Spleen (tissue), 11 donors: ENCODE data around the gene STAMBP. TPM values are rescaled to one million over a fixed set of nuclear protein-coding genes. Genes with fewer than 3 reads are reported as not detected.
A peak's percentile ranks its signal among the peaks of the same experiment; 100 is the strongest.

ENCODE experiments used
- DNase-seq: peaks from one replicate; pipeline ENCODE4 v3.0.0-alpha.2; 2020
- H3K27ac ChIP-seq, 8 donors: fragments of 200-600 bp; sonication (generic) in 7 of 8; 1 replicate in 4 of 8; 2 replicates in 4 of 8; pipeline versions ENCODE4 v1.5.0 to v1.8.0; 2016 to 2021; ENCODE audit warnings: inconsistent platforms in 4 of 8, mild to moderate bottlenecking in 4 of 8, moderate library complexity in 1 of 8
- H3K27me3 ChIP-seq, 7 donors: fragments of 200-600 bp; sonication (generic) in 6 of 7; replicated peaks in 1 of 7; 1 replicate in 4 of 7; 2 replicates in 3 of 7; pipeline versions ENCODE4 v1.5.0 to v1.8.0; 2016 to 2021; ENCODE audit warnings: inconsistent platforms in 3 of 7, mild to moderate bottlenecking in 1 of 7
- H3K36me3 ChIP-seq, 6 donors: fragments of 200-600 bp; sonication (generic) in 5 of 6; 1 replicate in 4 of 6; 2 replicates in 2 of 6; pipeline versions ENCODE4 v1.5.0 to v1.8.0; 2016 to 2021; ENCODE audit warnings: inconsistent platforms in 2 of 6
- H3K4me1 ChIP-seq, 6 donors: fragments of 200-600 bp; sonication (generic) in 5 of 6; 1 replicate in 3 of 6; 2 replicates in 3 of 6; pipeline versions ENCODE4 v1.5.0 to v1.8.0; 2016 to 2021; ENCODE audit warnings: inconsistent platforms in 3 of 6
- H3K4me3 ChIP-seq, 8 donors: fragments of 200-600 bp; sonication (generic) in 7 of 8; 1 replicate in 4 of 8; 2 replicates in 4 of 8; pipeline versions ENCODE4 v1.5.0 to v1.8.0; 2016 to 2021; ENCODE audit warnings: inconsistent platforms in 4 of 8, mild to moderate bottlenecking in 4 of 8, moderate library complexity in 2 of 8
- H3K9me3 ChIP-seq, 8 donors: fragments of 200-600 bp; sonication (generic) in 7 of 8; 1 replicate in 4 of 8; 2 replicates in 4 of 8; pipeline versions ENCODE4 v1.5.0 to v1.8.0; 2016 to 2021; ENCODE audit warnings: inconsistent platforms in 4 of 8
- CTCF ChIP-seq, 11 experiments: fragments of 200-600 bp in 7 of 11; fragments of 450-650 bp in 4 of 11; sonication (generic) in 4 of 11; IDR thresholded peaks in 8 of 11; conservative IDR thresholded peaks in 3 of 11; 1 replicate in 7 of 11; 2 replicates in 4 of 11; pipeline versions ENCODE4 v1.4.0 to v1.8.0; 2016 to 2021; ENCODE audit warnings: antibody characterized with exemption in 11 of 11, inconsistent platforms in 4 of 11, mild to moderate bottlenecking in 1 of 11
- POLR2A ChIP-seq, 3 donors: fragments of 450-650 bp; IDR thresholded peaks; one replicate each; pipeline ENCODE4 v1.5.1; 2017; ENCODE audit warnings: antibody characterized with exemption in 3 of 3, mild to moderate bottlenecking in 1 of 3
- POLR2AphosphoS5 ChIP-seq, 3 donors: sonication (generic); formaldehyde crosslinking; IDR thresholded peaks; one replicate each; pipeline ENCODE4 v1.5.1; 2017; ENCODE audit warnings: antibody characterized with exemption in 3 of 3
- WGBS, 5 donors: extraction: QIAGEN DNeasy Blood & Tissue Kit in 3 of 5; methylation state at CpG; one replicate each; pipeline versions ENCODE4 v1.1.5 to v1.1.7; 2013 to 2018; 5-methylcytosine and 5-hydroxymethylcytosine counted together
- intact Hi-C: fragments of 100-400 bp; cut with DNase I; formaldehyde crosslinking; loops from one replicate; pipeline ENCODE4 v1.15.0; 2023; ENCODE audit warnings: low total_unique reads
- polyA plus RNA-seq, 3 donors: library from polyadenylated mRNA; stranded (reverse); fragments of 200-250 nt; gene quantifications; one replicate each; pipeline ENCODE4 v1.2.1, GENCODE V29; 2013
- total RNA-seq, 7 donors: library from RNA; depleted of rRNA in 3 of 7; stranded (reverse); fragments of >200 nt in 3 of 7; fragmentation: NEBNext Ultra II Directional in 4 of 7; extraction: Animal tissue kit (Norgen Biotek cat#: 25700) in 4 of 7; gene quantifications; one replicate each; pipeline versions ENCODE4 v1.1.0 to v1.2.1, GENCODE V29; 2016 to 2021
- donor health status: healthy with polysubstance abuse.
- donor health status: DM: no; HTN: no; CAD: no; lungs with moderate emphysema.
- donor health status: DM: no; HTN: no; CAD: no.
- donor health status: Bipolar disorder and iron deficiency.
- donor health status: healthy.
- donor health status: DM: no; HTN: no; CAD: no.
- donor health status: DM: yes; HTN: yes; CAD: no.

The STAMBP gene
- total and polyA plus RNA-seq, 10 donors: 19.5 to 35.1 (median 28.1) TPM

- intact Hi-C loops: no loop called here
- no peak overlapping the region for H3K27ac ChIP-seq
- peaks cover 0 to 9% (median 0%) of the 10 kb centered on the region in 7 donors for H3K27me3 ChIP-seq
- peaks cover 0 to 18% (median 4%) of the 10 kb centered on the region in 6 donors for H3K4me1 ChIP-seq
- H3K9me3 ChIP-seq: no peaks in the 10 kb centered on the region
- 60 to 65% (median 63%) methylated on average over 12 of the region's 12 CpGs for WGBS, 5 donors
- TF ChIP-seq CTCF (IDR thresholded peaks at IDR 0.05 in 8 of 11, conservative IDR thresholded peaks at IDR 0.05 in 3 of 11) (peak in 3 of 11 experiments; percentile 11 to 33 (median 12)), POLR2A (IDR thresholded peaks at IDR 0.05) (no peak)
- H3K36me3 ChIP-seq: no peaks in the 10 kb centered on the region
- peak; percentile 80 for DNase-seq
- H3K4me3 ChIP-seq: no peak overlapping the region
Measured at GRCh38 chr2:73920577-73921545, 92.1 kb downstream of the STAMBP start.

GRCh38 chr2:73921581-73921980 is 92.8 kb downstream of the STAMBP start:
- Histone ChIP-seq H3K27me3 (peaks cover 0 to 9% (median 0%) of the 10 kb centered on the region in 7 donors), H3K4me1 (peaks cover 0 to 23% (median 10%) of the 10 kb centered on the region in 6 donors), H3K4me3 (no peak overlapping the region), H3K36me3 (no peaks in the 10 kb centered on the region), H3K27ac (no peak overlapping the region), H3K9me3 (no peaks in the 10 kb centered on the region)
- intact Hi-C loops: no loop called here
- WGBS, 5 donors: 81 to 94% (median 91%) methylated on average over 9 of the region's 9 CpGs
- no peak for TF ChIP-seq POLR2AphosphoS5 (IDR thresholded peaks at IDR 0.05)
- TF ChIP-seq POLR2A (IDR thresholded peaks at IDR 0.05): no peak
- no peak for TF ChIP-seq CTCF (IDR thresholded peaks at IDR 0.05 in 8 of 11, conservative IDR thresholded peaks at IDR 0.05 in 3 of 11)
- no peak for DNase-seq

- Histone ChIP-seq H3K27ac (no peak overlapping the region), H3K27me3 (peaks cover 0 to 9% (median 0%) of the 10 kb centered on the region in 7 donors), H3K4me3 (no peak overlapping the region), H3K36me3 (no peaks in the 10 kb centered on the region), H3K4me1 (peaks cover 3 to 30% (median 16%) of the 10 kb centered on the region in 6 donors), H3K9me3 (no peaks in the 10 kb centered on the region)
- DNase-seq: no peak
- no peak for TF ChIP-seq CTCF (IDR thresholded peaks at IDR 0.05 in 8 of 11, conservative IDR thresholded peaks at IDR 0.05 in 3 of 11)
- TF ChIP-seq POLR2AphosphoS5 (IDR thresholded peaks at IDR 0.05): no peak
- no peak for TF ChIP-seq POLR2A (IDR thresholded peaks at IDR 0.05)
- WGBS, 5 donors: 47 to 54% (median 51%) methylated on average over 5 of the region's 5 CpGs
- intact Hi-C loops: no loop called here
Measured at GRCh38 chr2:73922681-73923080, 93.9 kb downstream of the STAMBP start.

Other genes with a start within 250 kb of the STAMBP start
- under 1 TPM in 3 of 7 donors, not detected in 4; 0.66 to 0.88 (median 0.85) TPM for gene NAT8, start 186.5 kb upstream of the STAMBP start, total RNA-seq
- under 1 TPM in 2 of 3 donors, not detected in 1; 0.14 to 0.19 TPM for gene NAT8, start 186.5 kb upstream of the STAMBP start, polyA plus RNA-seq
- 10 to 100 TPM; 15.0 to 36.8 (median 22.4) TPM for gene TPRKB, start 91.6 kb upstream of the STAMBP start, total RNA-seq
- gene TPRKB, start 91.6 kb upstream of the STAMBP start, polyA plus RNA-seq: 10 to 100 TPM; 47.7 to 63.3 (median 55.3) TPM
- 10 to 100 TPM; 24.5 to 49.3 (median 29.9) TPM for gene DUSP11, start 48.9 kb upstream of the STAMBP start, total RNA-seq
- 10 to 100 TPM; 17.2 to 25.3 (median 25.1) TPM for gene DUSP11, start 48.9 kb upstream of the STAMBP start, polyA plus RNA-seq
- gene C2orf78, start 44.8 kb upstream of the STAMBP start, total RNA-seq: not detected
- not detected for gene C2orf78, start 44.8 kb upstream of the STAMBP start, polyA plus RNA-seq
- 10 to 100 TPM in 1 of 7 donors, 1 to 10 TPM in 4, under 1 TPM in 2; 0.60 to 17.6 (median 3.1) TPM for gene ACTG2, start 64.0 kb downstream of the STAMBP start, total RNA-seq
- 10 to 100 TPM in 1 of 3 donors, 1 to 10 TPM in 2; 3.8 to 10.9 (median 5.0) TPM for gene ACTG2, start 64.0 kb downstream of the STAMBP start, polyA plus RNA-seq
- 10 to 100 TPM; 41.3 to 85.4 (median 52.0) TPM for gene DGUOK, start 97.9 kb downstream of the STAMBP start, total RNA-seq
- 100 to 1,000 TPM in 2 of 3 donors, 10 to 100 TPM in 1; 92.0 to 120 (median 103) TPM for gene DGUOK, start 97.9 kb downstream of the STAMBP start, polyA plus RNA-seq
- gene TET3, start 155.9 kb downstream of the STAMBP start, total RNA-seq: 10 to 100 TPM; 18.9 to 27.6 (median 24.0) TPM
- gene TET3, start 155.9 kb downstream of the STAMBP start, polyA plus RNA-seq: 1 to 10 TPM; 1.6 to 3.9 (median 1.7) TPM